RWPE2 (cell line): Measurements from ENCODE around the gene COL23A1.
A peak's percentile ranks its signal among the peaks of the same experiment; 100 is the strongest.

Experiments used
- ATAC-seq: fragments of 200-7000 bp; cut with Tn5 transposase; 3 replicates; pipeline ENCODE4 v1.9.1; 2021; ENCODE audit warnings: low read depth
- DNase-seq: peaks from one replicate; pipeline ENCODE4 v3.0.0-alpha.2; 2020; ENCODE audit warnings: low spot score
- H3K27ac ChIP-seq: fragments of 450-650 bp; 2 replicates; pipeline ENCODE4 v1.5.1; 2017; ENCODE audit warnings: mild to moderate bottlenecking; ENCODE audit not compliant: poor library complexity, severe bottlenecking
- H3K27me3 ChIP-seq: fragments of 250-450 bp; sonication (Bioruptor Pico); 2 replicates; pipeline ENCODE4 v1.5.1; 2021; ENCODE audit warnings: mild to moderate bottlenecking, moderate library complexity; ENCODE audit not compliant: insufficient read depth, poor library complexity, severe bottlenecking
- H3K36me3 ChIP-seq: fragments of 250-450 bp; sonication (Bioruptor Pico); 2 replicates; pipeline ENCODE4 v1.5.1; 2020; ENCODE audit warnings: low read depth, mild to moderate bottlenecking, moderate library complexity
- H3K4me1 ChIP-seq: fragments of 250-450 bp; sonication (Bioruptor Pico); 2 replicates; pipeline ENCODE4 v1.5.1; 2021; ENCODE audit warnings: mild to moderate bottlenecking, moderate library complexity; ENCODE audit not compliant: insufficient read depth, poor library complexity, severe bottlenecking
- H3K4me3 ChIP-seq: fragments of 250-450 bp; sonication (Bioruptor Pico); 2 replicates; pipeline ENCODE4 v1.5.1; 2021; ENCODE audit warnings: mild to moderate bottlenecking, moderate library complexity; ENCODE audit not compliant: severe bottlenecking
- H3K9me3 ChIP-seq: fragments of 250-450 bp; sonication (Bioruptor Pico); 2 replicates; pipeline ENCODE4 v1.5.1; 2021; ENCODE audit warnings: mild to moderate bottlenecking, moderate library complexity; ENCODE audit not compliant: severe bottlenecking
- CTCF ChIP-seq: fragments of 450-650 bp; IDR thresholded peaks from one replicate; pipeline ENCODE4 v1.5.1; 2017; ENCODE audit warnings: mild to moderate bottlenecking, moderate library complexity; ENCODE audit not compliant: poor library complexity, severe bottlenecking

The COL23A1 gene

DNA sequence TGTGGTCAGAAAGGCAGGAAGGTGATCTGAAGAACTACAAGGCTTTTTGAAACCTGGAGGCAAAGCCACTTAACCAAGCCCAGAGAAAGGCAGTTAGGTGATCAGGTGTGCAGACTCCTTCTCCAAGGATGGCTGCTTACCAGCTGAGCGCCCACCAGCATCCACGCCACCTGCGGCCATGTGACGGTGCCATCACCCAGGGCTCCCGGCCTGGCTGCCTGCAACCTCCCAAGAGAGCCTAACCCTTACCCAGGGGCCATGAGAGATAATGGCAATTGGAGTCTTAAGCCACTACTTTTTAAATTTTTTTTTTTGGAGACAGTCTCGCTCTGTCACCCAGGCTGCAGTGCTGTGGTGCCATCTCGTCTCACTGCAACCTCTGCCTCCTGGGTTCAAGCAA, 324.4 kb downstream of the COL23A1 start:
- Histone ChIP-seq H3K27ac (no peak overlapping the region), H3K4me3 (no peak overlapping the region), H3K36me3 (no peaks in the 10 kb centered on the region), H3K27me3 (no peaks in the 10 kb centered on the region), H3K4me1 (no peaks in the 10 kb centered on the region), H3K9me3 (no peaks in the 10 kb centered on the region)
- TF ChIP-seq CTCF = no peak
- no peak for ATAC-seq
- DNase-seq = no peak

DNA sequence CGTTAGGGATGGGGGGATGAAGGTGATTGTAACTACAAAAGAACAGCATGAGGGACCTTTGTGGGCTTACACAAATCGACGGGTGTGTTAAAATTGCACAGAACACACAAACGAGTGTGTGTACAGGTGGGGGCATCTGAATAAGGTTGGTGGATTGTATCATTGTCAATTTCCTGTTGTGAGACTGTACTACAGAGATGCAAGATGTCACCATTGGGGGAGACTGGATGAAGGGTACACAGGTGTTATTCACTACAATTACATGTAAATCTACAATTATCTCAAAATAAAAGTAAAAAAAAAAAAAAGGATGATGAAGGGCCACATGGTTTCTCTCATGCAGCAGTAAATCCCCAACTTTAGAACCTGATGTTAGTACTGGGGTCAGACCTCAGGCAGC, 326.1 kb downstream of the COL23A1 start:
- no peak overlapping the region for H3K27ac ChIP-seq
- no peak for TF ChIP-seq CTCF
- no peak for DNase-seq
- H3K27me3 ChIP-seq = no peaks in the 10 kb centered on the region
- H3K4me1 ChIP-seq = no peaks in the 10 kb centered on the region
- H3K4me3 ChIP-seq = no peak overlapping the region
- H3K9me3 ChIP-seq = no peaks in the 10 kb centered on the region
- no peaks in the 10 kb centered on the region for H3K36me3 ChIP-seq
- no peak for ATAC-seq

DNA sequence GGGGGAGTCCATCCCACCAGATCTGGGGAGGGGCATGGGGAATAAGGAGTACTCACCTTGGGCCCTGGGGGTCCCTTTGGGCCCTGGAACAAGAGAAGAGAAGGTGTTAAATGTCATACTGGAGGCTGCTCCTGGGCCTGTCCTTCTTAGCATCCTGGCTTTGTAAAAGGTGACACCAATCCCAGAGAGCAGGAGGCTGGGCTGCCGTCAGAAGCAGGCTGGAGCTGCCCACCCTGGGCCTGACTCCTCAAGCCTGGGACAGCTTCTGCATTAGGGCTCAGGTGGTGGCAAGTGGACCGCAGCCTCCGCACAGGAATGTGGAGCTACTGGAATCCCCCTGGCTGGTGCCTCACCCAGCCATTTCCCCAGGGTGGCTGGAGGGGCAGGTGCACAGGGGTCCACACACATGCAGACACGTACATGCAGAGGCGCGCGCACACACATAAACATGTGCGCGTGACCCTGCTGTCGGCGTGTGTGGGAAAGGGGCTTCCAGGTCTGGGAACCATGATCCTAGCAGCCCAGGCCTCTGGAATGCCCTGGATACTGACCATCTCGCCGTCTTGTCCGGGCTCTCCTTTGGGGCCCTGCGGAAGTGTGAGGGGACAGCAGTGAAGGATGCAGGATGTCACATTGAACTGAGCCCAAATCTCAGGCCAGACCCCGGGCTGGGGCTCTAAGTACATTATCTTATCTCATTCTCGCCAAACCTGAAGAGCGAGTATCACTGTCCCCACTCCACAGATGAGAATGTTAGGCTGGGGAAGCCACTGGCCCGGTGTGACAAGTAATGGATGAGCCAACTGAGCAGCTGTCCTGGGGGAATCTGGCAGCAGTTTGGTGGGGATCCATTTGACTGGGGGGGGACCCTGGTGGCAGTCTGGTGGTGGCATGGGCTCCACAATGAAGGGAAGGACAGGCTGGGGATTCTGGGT, 328.3 kb downstream of the COL23A1 start:
- no peak for TF ChIP-seq CTCF
- Histone ChIP-seq H3K27ac (no peak overlapping the region), H3K4me3 (no peak overlapping the region), H3K27me3 (no peaks in the 10 kb centered on the region), H3K4me1 (no peaks in the 10 kb centered on the region), H3K36me3 (no peaks in the 10 kb centered on the region), H3K9me3 (no peaks in the 10 kb centered on the region)
- no peak for ATAC-seq
- DNase-seq = peak; percentile 62

GRCh38 chr5:178259623-178260536, 330.3 kb downstream of the COL23A1 start:
- no peaks in the 10 kb centered on the region for H3K27me3 ChIP-seq
- H3K9me3 ChIP-seq = no peaks in the 10 kb centered on the region
- TF ChIP-seq CTCF = no peak
- H3K4me3 ChIP-seq = no peak overlapping the region
- H3K27ac ChIP-seq = no peak overlapping the region
- no peaks in the 10 kb centered on the region for H3K36me3 ChIP-seq
- no peaks in the 10 kb centered on the region for H3K4me1 ChIP-seq
- ATAC-seq = no peak
- DNase-seq = peak; percentile 64
